WTC11 (cell line): ENCODE measurements around the gene PSMD13. TPM values are rescaled to one million over a fixed set of nuclear protein-coding genes. Genes with fewer than 3 reads are reported as not detected.
"Not testable (repeated sequence)": the region's sequence is repeated elsewhere in the genome, so short reads cannot be mapped to it uniquely, and the experiment has no call there.

Experiments
- ATAC-seq: fragments of 200-7000 bp; cut with Tn5 transposase; 2 replicates; pipeline ENCODE4 v1.10.0; 2021; ENCODE audit warnings: mild to moderate bottlenecking, moderate library complexity
- CTCF ChIA-PET: fragments of 300-600 bp; sonication (Branson Sonifier 250); formaldehyde crosslinking; loops from one replicate; lab custom pipeline; 2021; ENCODE audit warnings: antibody characterized with exemption; lab: Charles Lee
- POLR2A ChIA-PET: fragments of 350-600 bp; sonication (Branson Sonifier 250); formaldehyde crosslinking; loops from one replicate; lab custom pipeline; 2021; ENCODE audit warnings: antibody characterized with exemption; lab: Charles Lee
- DNase-seq: peaks from one replicate; pipeline ENCODE4 v3.0.0; 2021; ENCODE audit warnings: low spot score
- H3K27ac Mint-ChIP-seq: 2 replicates; pipeline ENCODE4 v1.8.0; 2021; ENCODE audit warnings: mixed read lengths
- H3K27me3 Mint-ChIP-seq: 2 replicates; pipeline ENCODE4 v1.8.0; 2021; ENCODE audit warnings: low read depth, mild to moderate bottlenecking, moderate library complexity, mixed read lengths
- H3K36me3 Mint-ChIP-seq: 2 replicates; pipeline ENCODE4 v1.8.0; 2021; ENCODE audit warnings: mixed read lengths
- H3K4me1 Mint-ChIP-seq: 2 replicates; pipeline ENCODE4 v1.8.0; 2022; ENCODE audit warnings: mixed read lengths
- H3K4me3 Mint-ChIP-seq: 2 replicates; pipeline ENCODE4 v1.8.0; 2021; ENCODE audit warnings: mild to moderate bottlenecking, moderate library complexity, mixed read lengths
- H3K9me3 Mint-ChIP-seq: 2 replicates; pipeline ENCODE4 v1.8.0; 2021; ENCODE audit warnings: mixed read lengths
- ETV6 ChIP-seq: sonication (generic); formaldehyde crosslinking; IDR thresholded peaks from 2 replicates; pipeline ENCODE4 v1.8.1; 2022; ENCODE audit warnings: mild to moderate bottlenecking, missing genetic modification reagents
- GABPB1 ChIP-seq: sonication (generic); formaldehyde crosslinking; IDR thresholded peaks from 2 replicates; pipeline ENCODE4 v1.8.1; 2023; ENCODE audit warnings: mild to moderate bottlenecking, missing genetic modification reagents
- GTF2I ChIP-seq: fragments of 250-450 bp; sonication (Bioruptor Pico); conservative IDR thresholded peaks from 2 replicates; pipeline ENCODE4 v1.4.0; 2021; ENCODE audit warnings: mild to moderate bottlenecking
- JAZF1 ChIP-seq: fragments of 250-450 bp; sonication (Bioruptor Pico); IDR thresholded peaks from 2 replicates; pipeline ENCODE4 v1.9.0; 2021; ENCODE audit warnings: moderate library complexity, mild to moderate bottlenecking, inconsistent platforms
- MYBL2 ChIP-seq: sonication (generic); formaldehyde crosslinking; IDR thresholded peaks from 2 replicates; pipeline ENCODE4 v1.8.1; 2023; ENCODE audit warnings: mild to moderate bottlenecking, moderate library complexity, missing genetic modification reagents
- RORB ChIP-seq: fragments of 250-450 bp; sonication (Bioruptor Pico); IDR thresholded peaks from 2 replicates; pipeline ENCODE4 v1.9.0; 2021; ENCODE audit warnings: mild to moderate bottlenecking
- total RNA-seq: library from RNA; stranded (reverse); gene quantifications from 3 replicates; pipeline ENCODE4 v1.2.3, GENCODE V29; 2021
- TF ChIP-seq, protein P1 (sequence below): sonication (generic); formaldehyde crosslinking; IDR thresholded peaks from 2 replicates; pipeline ENCODE4 v1.8.0; 2022; ENCODE audit warnings: mild to moderate bottlenecking, missing genetic modification reagents
- TF ChIP-seq, protein P2 (sequence below): fragments of 250-450 bp; sonication (Bioruptor Pico); IDR thresholded peaks from 2 replicates; pipeline ENCODE4 v2.1.2; 2022; ENCODE audit warnings: mild to moderate bottlenecking, moderate library complexity
- TF ChIP-seq, protein P3 (sequence below): sonication (generic); formaldehyde crosslinking; IDR thresholded peaks from 2 replicates; pipeline ENCODE4 v1.8.0; 2022; ENCODE audit warnings: mild to moderate bottlenecking, missing genetic modification reagents
- TF ChIP-seq, protein P4 (sequence below): sonication (generic); formaldehyde crosslinking; IDR thresholded peaks from 2 replicates; pipeline ENCODE4 v1.8.1; 2023; ENCODE audit warnings: mild to moderate bottlenecking, missing genetic modification reagents, moderate library complexity
- TF ChIP-seq, protein P5 (sequence below): sonication (generic); formaldehyde crosslinking; IDR thresholded peaks from 2 replicates; pipeline ENCODE4 v1.8.1; 2022; ENCODE audit warnings: low read depth, missing genetic modification reagents, borderline replicate concordance
- TF ChIP-seq, protein P6 (sequence below): sonication (generic); formaldehyde crosslinking; conservative IDR thresholded peaks from 2 replicates; pipeline ENCODE4 v1.8.1; 2022; ENCODE audit warnings: mild to moderate bottlenecking, missing genetic modification reagents

The PSMD13 gene
- total RNA-seq, 1 experiment from 2014 or later: 148 TPM

DNA sequence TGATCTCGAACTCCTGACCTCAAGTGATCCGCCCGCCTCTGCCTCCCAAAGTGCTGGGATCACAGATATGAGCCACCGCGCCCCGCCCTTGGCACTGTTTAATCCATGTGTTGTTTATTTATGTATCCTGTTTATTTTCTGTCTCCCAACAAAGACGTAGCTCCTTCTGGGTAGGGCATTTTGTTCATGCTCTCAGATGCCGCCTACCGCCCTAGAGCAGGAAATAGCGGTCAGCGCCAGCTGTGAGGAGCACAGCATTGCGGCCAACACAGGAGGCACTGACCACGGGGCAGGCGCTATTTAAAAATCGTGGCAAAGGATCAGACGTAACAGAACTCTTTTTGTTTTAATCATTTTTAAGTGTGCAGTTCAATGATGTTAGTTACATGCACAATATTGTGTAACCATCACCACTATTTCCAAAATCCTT is 32.0 kb downstream of the PSMD13 start:
- TF ChIP-seq, protein P1, sequence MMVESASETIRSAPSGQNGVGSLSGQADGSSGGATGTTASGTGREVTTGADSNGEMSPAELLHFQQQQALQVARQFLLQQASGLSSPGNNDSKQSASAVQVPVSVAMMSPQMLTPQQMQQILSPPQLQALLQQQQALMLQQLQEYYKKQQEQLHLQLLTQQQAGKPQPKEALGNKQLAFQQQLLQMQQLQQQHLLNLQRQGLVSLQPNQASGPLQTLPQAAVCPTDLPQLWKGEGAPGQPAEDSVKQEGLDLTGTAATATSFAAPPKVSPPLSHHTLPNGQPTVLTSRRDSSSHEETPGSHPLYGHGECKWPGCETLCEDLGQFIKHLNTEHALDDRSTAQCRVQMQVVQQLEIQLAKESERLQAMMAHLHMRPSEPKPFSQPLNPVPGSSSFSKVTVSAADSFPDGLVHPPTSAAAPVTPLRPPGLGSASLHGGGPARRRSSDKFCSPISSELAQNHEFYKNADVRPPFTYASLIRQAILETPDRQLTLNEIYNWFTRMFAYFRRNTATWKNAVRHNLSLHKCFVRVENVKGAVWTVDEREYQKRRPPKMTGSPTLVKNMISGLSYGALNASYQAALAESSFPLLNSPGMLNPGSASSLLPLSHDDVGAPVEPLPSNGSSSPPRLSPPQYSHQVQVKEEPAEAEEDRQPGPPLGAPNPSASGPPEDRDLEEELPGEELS (CRISPR knock-in tag): 0 out of 2 replicates have a peak, but pooled peaks have one; percentile 5
- TF ChIP-seq, all 79 proteins: peak for 1; not testable (repeated sequence) for 78
- H3K27ac Mint-ChIP-seq: peak overlapping the region; percentile 71; the same call in 1 of the 2 replicates
- H3K9me3 Mint-ChIP-seq: peaks cover 11% of the 10 kb centered on the region; the same call in 1 of the 2 replicates
- peak overlapping the region; percentile 46 for H3K4me3 Mint-ChIP-seq
- H3K27me3 Mint-ChIP-seq, ATAC-seq, H3K36me3 Mint-ChIP-seq, DNase-seq: not testable (repeated sequence)
- ChIA-PET POLR2A (interaction anchor here (0.8 to 0.9 kb wide), 2 partner anchors 32 to 47 kb away, joined by 3 read pairs; no protein-coding TSS in a partner anchor), CTCF (interaction anchor here (0.9 to 2.9 kb wide), 7 partner anchors 10 to 100 kb away, joined by 3 to 20 read pairs (median 3); no protein-coding TSS in a partner anchor)
- peaks cover 28% of the 10 kb centered on the region for H3K4me1 Mint-ChIP-seq

DNA sequence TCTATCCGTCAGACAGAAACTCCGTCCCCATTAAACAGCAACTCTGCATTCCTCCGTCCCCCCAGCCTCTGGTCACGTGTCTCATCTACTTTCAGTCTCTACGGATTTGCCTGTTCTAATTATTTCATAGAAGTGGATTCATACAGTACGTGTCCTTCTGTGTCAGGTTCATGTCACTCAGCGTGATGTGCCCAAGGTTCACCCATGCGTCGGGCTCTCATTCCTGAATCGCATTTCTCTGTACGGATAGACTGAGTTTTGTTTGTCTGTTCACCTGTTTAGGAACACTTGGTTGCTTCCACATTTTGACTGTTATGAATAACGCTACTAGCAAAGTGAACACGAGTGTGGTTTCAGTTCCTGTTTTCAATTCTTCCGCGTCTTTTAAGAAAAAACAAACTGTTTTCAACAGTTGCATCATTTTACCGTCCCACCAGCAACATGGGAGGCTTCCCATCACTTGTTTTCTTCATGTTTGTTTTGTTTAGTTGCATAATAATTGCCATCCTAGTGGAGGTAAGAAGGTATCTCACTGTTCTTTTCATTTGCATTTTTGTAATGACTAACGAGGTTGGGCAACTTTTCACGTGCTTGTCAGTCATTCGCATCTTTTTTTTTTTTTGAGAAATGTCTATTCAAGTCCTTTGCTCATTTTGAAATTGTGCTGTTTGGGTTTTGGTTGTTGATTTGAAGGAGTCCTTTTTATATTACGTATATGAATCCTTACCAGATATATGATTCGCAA is 32.5 kb downstream of the PSMD13 start:
- peak overlapping the region; percentile 71 for H3K27ac Mint-ChIP-seq

More for the DNA sequence above, 32.5 kb downstream of the PSMD13 start:
- POLR2A ChIA-PET: interaction anchor here (0.9 kb wide), 1 partner anchor 31 kb away, joined by 3 read pairs; no protein-coding TSS in a partner anchor
- Mint-ChIP-seq H3K9me3 (peaks cover 11% of the 10 kb centered on the region; the same call in 1 of the 2 replicates), H3K4me3 (peak overlapping the region; percentile 46), H3K36me3 (0 out of 2 replicates have a peak, but pooled peaks cover 3% of the 10 kb centered on the region), H3K27me3 (no peaks in the 10 kb centered on the region; the same call in 1 of the 2 replicates), H3K4me1 (peaks cover 28% of the 10 kb centered on the region)
- no peak for DNase-seq
- CTCF ChIA-PET: interaction anchor here (0.9 to 2.9 kb wide), 6 partner anchors 10 to 99 kb away, joined by 3 to 20 read pairs (median 4); no protein-coding TSS in a partner anchor
- ATAC-seq: no peak
- TF ChIP-seq GABPB1 (peak; percentile 86), JAZF1 (no peak), GTF2I (CRISPR knock-in tag) (no peak), MYBL2 (CRISPR knock-in tag) (no peak), RORB (CRISPR knock-in tag) (no peak), ETV6 (no peak)
- TF ChIP-seq, protein P2, sequence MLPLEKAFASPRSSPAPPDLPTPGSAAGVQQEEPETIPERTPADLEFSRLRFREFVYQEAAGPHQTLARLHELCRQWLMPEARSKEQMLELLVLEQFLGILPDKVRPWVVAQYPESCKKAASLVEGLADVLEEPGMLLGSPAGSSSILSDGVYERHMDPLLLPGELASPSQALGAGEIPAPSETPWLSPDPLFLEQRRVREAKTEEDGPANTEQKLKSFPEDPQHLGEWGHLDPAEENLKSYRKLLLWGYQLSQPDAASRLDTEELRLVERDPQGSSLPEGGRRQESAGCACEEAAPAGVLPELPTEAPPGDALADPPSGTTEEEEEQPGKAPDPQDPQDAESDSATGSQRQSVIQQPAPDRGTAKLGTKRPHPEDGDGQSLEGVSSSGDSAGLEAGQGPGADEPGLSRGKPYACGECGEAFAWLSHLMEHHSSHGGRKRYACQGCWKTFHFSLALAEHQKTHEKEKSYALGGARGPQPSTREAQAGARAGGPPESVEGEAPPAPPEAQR (CRISPR knock-in tag): no peak
- TF ChIP-seq, protein P3, sequence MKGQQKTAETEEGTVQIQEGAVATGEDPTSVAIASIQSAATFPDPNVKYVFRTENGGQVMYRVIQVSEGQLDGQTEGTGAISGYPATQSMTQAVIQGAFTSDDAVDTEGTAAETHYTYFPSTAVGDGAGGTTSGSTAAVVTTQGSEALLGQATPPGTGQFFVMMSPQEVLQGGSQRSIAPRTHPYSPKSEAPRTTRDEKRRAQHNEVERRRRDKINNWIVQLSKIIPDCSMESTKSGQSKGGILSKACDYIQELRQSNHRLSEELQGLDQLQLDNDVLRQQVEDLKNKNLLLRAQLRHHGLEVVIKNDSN (CRISPR knock-in tag): peak; percentile 70; the same call in 1 of the 2 replicates
- TF ChIP-seq, protein P4, sequence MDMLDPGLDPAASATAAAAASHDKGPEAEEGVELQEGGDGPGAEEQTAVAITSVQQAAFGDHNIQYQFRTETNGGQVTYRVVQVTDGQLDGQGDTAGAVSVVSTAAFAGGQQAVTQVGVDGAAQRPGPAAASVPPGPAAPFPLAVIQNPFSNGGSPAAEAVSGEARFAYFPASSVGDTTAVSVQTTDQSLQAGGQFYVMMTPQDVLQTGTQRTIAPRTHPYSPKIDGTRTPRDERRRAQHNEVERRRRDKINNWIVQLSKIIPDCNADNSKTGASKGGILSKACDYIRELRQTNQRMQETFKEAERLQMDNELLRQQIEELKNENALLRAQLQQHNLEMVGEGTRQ (CRISPR knock-in tag): peak; percentile 66
- TF ChIP-seq, protein P5, sequence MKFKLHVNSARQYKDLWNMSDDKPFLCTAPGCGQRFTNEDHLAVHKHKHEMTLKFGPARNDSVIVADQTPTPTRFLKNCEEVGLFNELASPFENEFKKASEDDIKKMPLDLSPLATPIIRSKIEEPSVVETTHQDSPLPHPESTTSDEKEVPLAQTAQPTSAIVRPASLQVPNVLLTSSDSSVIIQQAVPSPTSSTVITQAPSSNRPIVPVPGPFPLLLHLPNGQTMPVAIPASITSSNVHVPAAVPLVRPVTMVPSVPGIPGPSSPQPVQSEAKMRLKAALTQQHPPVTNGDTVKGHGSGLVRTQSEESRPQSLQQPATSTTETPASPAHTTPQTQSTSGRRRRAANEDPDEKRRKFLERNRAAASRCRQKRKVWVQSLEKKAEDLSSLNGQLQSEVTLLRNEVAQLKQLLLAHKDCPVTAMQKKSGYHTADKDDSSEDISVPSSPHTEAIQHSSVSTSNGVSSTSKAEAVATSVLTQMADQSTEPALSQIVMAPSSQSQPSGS (CRISPR knock-in tag): no peak
- TF ChIP-seq, protein P6, sequence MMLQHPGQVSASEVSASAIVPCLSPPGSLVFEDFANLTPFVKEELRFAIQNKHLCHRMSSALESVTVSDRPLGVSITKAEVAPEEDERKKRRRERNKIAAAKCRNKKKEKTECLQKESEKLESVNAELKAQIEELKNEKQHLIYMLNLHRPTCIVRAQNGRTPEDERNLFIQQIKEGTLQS (CRISPR knock-in tag): no peak
